ENCODE results near the gene PLPPR2.

- TF ChIP-seq CTCF (IDR thresholded peaks at IDR 0.05; ENCODE audit: low read depth, low read length, poor library complexity, severe bottlenecking) (no peak), EZH2phosphoT487 (IDR thresholded peaks at IDR 0.05; ENCODE audit: borderline replicate concordance, low read length) (no peak)
These were observed 1.7 kb downstream of the PLPPR2 start for GRCh38 chr19:11356676-11357550.

Measured in DOHH2 (cell line).